ENCODE measurements around the gene VPS16.

DNA sequence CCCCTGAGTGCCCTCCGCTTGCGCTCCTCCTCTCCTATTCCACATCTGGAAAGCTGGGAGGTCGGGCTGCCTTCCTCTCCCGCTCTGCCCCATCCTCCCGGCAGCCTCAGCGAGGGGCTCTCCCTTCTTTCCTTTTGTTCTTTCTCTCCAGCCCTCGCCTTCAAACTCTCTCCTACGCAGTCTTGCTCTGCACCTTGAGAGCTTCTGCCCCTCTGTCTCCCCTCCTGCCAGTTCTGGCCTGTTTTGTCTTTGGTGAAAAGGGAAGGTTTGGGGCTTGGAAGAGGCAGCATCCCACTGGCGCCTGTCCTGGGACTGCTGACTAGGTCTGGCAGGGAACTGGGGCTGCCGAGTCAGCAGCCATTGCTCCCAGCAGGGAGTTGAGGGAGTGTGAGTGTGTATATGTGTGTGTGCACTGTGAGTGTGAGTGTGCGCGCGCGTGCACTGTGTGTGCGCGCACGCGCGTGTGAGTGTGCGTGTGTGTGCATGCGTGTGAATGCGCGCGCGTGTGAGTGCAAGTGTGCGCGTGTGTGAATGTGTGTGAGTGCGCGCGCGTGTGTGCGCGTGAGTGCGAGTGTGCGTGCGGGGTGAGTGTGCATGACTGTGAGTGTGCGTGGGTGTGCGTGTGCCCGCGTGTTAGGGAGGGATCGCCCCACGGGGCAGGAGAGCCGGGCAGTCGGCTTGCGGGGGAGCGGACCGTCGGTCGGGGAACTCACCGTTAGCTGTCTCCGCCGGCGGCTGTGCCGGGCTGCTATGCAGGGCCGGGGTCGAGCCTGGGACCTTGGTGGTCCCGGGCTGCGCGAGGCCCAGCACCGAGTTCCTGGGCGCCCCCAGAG lies 40.6 kb upstream of the VPS16 start:
- TF ChIP-seq, protein P1, sequence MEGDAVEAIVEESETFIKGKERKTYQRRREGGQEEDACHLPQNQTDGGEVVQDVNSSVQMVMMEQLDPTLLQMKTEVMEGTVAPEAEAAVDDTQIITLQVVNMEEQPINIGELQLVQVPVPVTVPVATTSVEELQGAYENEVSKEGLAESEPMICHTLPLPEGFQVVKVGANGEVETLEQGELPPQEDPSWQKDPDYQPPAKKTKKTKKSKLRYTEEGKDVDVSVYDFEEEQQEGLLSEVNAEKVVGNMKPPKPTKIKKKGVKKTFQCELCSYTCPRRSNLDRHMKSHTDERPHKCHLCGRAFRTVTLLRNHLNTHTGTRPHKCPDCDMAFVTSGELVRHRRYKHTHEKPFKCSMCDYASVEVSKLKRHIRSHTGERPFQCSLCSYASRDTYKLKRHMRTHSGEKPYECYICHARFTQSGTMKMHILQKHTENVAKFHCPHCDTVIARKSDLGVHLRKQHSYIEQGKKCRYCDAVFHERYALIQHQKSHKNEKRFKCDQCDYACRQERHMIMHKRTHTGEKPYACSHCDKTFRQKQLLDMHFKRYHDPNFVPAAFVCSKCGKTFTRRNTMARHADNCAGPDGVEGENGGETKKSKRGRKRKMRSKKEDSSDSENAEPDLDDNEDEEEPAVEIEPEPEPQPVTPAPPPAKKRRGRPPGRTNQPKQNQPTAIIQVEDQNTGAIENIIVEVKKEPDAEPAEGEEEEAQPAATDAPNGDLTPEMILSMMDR (IDR thresholded peaks at IDR 0.05) = no peak
- TF ChIP-seq POLR2A (IDR thresholded peaks at IDR 0.05) (no peak), POLR2AphosphoS5 (IDR thresholded peaks at IDR 0.05) (no peak)

Data from transverse colon (tissue), 4 donors.